Colonic mucosa (tissue), 4 donors: Measurements from ENCODE around the gene BAHD1. TPM values are rescaled to one million over a fixed set of nuclear protein-coding genes. Genes with fewer than 3 reads are reported as not detected.

Source experiments
- DNase-seq: peaks from one replicate; pipeline ENCODE4 v3.0.0-alpha.2; 2020
- H3K27ac ChIP-seq: fragments of 200-600 bp; one replicate; pipeline ENCODE4 v1.8.0; 2021
- H3K27me3 ChIP-seq: fragments of 200-600 bp; one replicate; pipeline ENCODE4 v1.8.0; 2021
- H3K36me3 ChIP-seq: fragments of 200-600 bp; one replicate; pipeline ENCODE4 v1.8.0; 2021
- H3K4me1 ChIP-seq: fragments of 200-600 bp; one replicate; pipeline ENCODE4 v1.8.0; 2021; ENCODE audit warnings: mild to moderate bottlenecking
- H3K4me3 ChIP-seq: fragments of 200-600 bp; one replicate; pipeline ENCODE4 v1.8.0; 2021
- H3K9ac ChIP-seq, 2 donors: one replicate each; pipeline ENCODE4 v1.7.0; 2013; ENCODE audit warnings: control low read depth in 2 of 2, low read depth in 2 of 2, low read length in 2 of 2
- H3K9me3 ChIP-seq: fragments of 200-600 bp; one replicate; pipeline ENCODE4 v1.8.0; 2021
- intact Hi-C: fragments of 100-400 bp; cut with DNase I; formaldehyde crosslinking; loops from one replicate; pipeline ENCODE4 v1.14.1; 2022
- total RNA-seq, 2 donors: library from RNA; stranded (reverse); fragmentation: NEBNext Ultra II Directional in 1 of 2; extraction: Animal tissue kit (Norgen Biotek cat#: 25700) in 1 of 2; gene quantifications; one replicate each; pipeline ENCODE4 v1.2.1, GENCODE V29; 2021
- TF ChIP-seq, protein P1 (sequence below): fragments of 200-600 bp; IDR thresholded peaks from one replicate; pipeline ENCODE4 v1.8.0; 2022; ENCODE audit warnings: antibody characterized with exemption, mild to moderate bottlenecking
- donor health status: healthy.
- donor health status: DM: no; HTN: no; CAD: no.
- donor health status: DM: no; HTN: no; CAD: no.

The BAHD1 gene
- total RNA-seq, 2 donors from 2014 or later, result 25.3 to 26.3 TPM

DNA sequence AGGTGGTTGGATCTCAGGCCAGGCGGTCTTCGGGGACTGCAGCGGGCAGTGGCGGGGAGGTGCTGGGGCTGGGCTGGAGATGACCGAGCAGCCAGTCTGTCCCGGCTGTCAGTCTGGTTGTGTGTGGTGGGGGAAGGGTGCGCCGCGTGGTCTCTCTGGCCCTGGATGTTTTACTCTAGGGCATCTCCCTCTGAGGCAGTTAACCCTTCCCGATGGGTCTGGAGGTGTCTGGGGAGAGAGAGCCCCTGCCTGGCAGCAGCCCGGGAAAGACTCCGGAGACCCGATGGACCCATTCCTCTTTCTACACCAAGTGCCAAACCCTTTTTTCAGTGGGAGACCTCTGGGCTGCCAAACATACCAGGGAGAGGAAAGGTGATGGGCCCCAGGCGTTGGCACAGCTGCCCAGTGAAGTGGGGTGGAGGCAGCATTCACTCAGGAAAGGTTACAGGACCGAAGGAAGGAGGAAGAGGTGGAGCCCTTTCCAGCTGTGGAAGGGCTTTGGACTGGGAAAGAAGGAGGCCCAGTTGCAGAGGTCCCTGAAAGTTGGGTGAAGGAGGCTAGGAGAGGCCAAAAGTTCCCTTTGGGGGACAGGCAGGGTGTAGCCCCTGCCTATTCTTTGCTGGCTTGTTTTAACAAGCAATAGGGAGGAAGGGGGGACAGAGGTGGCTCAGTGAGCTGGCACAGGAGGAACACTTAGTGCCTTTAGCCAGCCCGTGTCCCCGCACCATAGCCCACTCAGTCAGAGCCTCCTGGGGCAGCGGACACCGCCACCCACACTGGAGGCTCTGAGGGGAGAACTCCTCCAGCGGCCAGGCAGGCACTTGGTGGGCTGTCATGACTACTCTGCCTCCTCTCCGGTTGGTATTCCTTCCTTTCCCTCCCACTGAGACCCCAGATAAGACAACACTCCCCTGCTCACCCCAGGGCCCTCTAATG is 2.7 kb upstream of the BAHD1 start:
- no peaks in the 10 kb centered on the region for H3K36me3 ChIP-seq
- no peaks in the 10 kb centered on the region for H3K9me3 ChIP-seq
- peaks cover 10% of the 10 kb centered on the region for H3K4me1 ChIP-seq
- intact Hi-C loops, result no loop called here
- no peak overlapping the region for H3K9ac ChIP-seq
- no peak overlapping the region for H3K4me3 ChIP-seq
- TF ChIP-seq, protein P1, sequence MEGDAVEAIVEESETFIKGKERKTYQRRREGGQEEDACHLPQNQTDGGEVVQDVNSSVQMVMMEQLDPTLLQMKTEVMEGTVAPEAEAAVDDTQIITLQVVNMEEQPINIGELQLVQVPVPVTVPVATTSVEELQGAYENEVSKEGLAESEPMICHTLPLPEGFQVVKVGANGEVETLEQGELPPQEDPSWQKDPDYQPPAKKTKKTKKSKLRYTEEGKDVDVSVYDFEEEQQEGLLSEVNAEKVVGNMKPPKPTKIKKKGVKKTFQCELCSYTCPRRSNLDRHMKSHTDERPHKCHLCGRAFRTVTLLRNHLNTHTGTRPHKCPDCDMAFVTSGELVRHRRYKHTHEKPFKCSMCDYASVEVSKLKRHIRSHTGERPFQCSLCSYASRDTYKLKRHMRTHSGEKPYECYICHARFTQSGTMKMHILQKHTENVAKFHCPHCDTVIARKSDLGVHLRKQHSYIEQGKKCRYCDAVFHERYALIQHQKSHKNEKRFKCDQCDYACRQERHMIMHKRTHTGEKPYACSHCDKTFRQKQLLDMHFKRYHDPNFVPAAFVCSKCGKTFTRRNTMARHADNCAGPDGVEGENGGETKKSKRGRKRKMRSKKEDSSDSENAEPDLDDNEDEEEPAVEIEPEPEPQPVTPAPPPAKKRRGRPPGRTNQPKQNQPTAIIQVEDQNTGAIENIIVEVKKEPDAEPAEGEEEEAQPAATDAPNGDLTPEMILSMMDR, result no peak
- no peak overlapping the region for H3K27ac ChIP-seq
- no peaks in the 10 kb centered on the region for H3K27me3 ChIP-seq
- DNase-seq, result no peak

DNA sequence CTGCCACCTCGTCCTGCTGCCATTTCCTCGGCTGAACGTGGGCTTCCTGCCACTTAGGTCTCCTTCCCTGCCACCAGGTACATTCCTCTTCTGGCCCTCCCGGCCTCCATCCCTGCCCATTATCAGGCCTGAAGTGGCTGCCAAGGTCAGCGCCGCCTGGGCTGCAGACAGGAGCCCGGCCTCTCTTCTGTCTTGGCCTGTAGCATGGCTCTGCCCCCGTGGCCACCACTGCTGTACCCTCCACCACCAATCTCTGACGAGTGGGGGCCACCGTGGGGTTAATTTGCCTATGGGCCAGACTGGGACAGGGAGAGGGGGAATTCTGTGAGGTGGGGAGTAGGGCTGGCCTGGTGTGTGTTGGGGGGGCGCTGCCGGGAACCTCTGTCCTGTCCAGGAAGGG is 2.0 kb upstream of the BAHD1 start:
- Histone ChIP-seq H3K36me3 (no peaks in the 10 kb centered on the region), H3K27ac (no peak overlapping the region), H3K4me1 (peaks cover 10% of the 10 kb centered on the region), H3K4me3 (no peak overlapping the region), H3K9ac (no peak overlapping the region), H3K9me3 (no peaks in the 10 kb centered on the region), H3K27me3 (no peaks in the 10 kb centered on the region)
- TF ChIP-seq, protein P1, result no peak
- intact Hi-C loops, result no loop called here
- no peak for DNase-seq

DNA sequence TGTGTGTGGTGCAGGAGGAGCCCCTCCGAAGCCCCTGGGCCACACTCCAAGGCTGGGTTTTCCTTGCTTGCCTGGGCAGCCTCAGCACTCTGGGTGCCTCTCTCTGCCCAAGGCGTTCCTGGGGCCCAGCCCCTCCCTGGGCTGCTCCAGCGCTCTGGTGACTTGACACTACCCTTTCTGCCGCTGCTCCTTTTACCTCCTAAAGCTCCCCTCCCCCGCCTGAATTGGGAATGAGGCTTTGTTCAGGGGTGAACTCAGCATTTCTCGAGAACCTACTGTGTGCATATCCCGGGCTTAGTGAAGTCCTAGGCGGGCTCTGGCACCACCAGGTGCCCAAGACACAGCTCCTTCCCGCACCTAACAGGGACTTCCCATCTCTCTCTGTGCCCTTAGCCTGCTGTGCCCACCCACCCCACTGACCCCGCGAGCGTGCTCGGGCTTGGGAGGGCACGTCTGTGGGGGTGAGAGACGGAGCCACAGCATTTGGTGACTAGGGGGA is 1.2 kb upstream of the BAHD1 start:
- DNase-seq, result peak; percentile 57
- H3K27ac ChIP-seq, result no peak overlapping the region
- H3K36me3 ChIP-seq, result no peaks in the 10 kb centered on the region
- TF ChIP-seq, protein P1, result no peak
- no peaks in the 10 kb centered on the region for H3K9me3 ChIP-seq
- H3K9ac ChIP-seq, result peak overlapping the region; percentile 37 to 81
- H3K27me3 ChIP-seq, result no peaks in the 10 kb centered on the region
- H3K4me3 ChIP-seq, result peak overlapping the region; percentile 47
- intact Hi-C loops, result no loop called here
- H3K4me1 ChIP-seq, result peaks cover 10% of the 10 kb centered on the region

DNA sequence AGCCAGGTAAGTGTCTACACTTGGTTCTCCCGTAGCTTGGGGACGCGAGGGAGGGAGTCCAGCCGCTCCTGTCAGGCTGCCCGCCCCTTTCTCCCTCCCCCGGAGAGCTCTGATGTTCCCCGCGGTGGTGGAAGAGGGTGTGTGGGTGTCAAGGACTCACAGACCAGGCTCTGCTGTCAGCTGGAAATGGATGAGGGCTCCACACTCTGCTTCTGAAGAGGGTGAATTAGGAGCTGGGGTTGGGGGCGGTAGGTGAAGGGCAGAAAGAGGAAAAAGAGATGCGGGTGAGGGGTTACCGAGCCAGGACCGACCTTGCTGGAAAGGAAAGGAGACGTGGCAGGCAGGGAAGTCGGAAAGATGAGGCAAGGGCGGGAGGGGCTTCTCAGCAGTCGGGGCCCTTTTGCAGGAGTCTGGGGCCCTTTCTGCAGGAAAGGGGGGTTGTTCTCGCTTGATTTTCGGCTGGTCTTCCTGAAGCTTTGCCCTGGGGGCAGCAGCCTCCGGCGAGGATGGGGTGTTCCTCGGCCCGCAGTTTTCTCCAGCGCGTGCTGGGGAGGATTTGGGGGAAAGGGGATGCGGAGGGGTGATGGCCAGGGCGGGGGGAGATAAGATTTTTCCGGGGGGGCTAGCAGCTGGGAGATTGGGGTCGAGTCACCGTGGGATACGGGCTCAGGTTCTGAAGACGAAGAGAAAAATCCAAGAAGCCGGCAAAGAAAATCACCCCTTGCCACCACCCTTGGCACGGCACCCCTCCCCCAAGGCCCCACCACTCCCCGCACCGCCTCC is 602 bp upstream of the BAHD1 start:
- H3K36me3 ChIP-seq, result no peaks in the 10 kb centered on the region
- no peaks in the 10 kb centered on the region for H3K27me3 ChIP-seq
- no peaks in the 10 kb centered on the region for H3K9me3 ChIP-seq
- H3K9ac ChIP-seq, result peak overlapping the region; percentile 54 to 81
- peaks cover 10% of the 10 kb centered on the region for H3K4me1 ChIP-seq
- intact Hi-C loops, result no loop called here
- TF ChIP-seq, protein P1, result no peak
- peak overlapping the region; percentile 47 for H3K4me3 ChIP-seq
- no peak overlapping the region for H3K27ac ChIP-seq
- peak; percentile 59 for DNase-seq
